Activated naive CD4-positive, alpha-beta T cell treated with anti-CD3 and anti-CD28 coated beads, Interleukin-2, amount 50 U/mL, for 16 hours (primary cell): ENCODE results near the gene MAD1L1.
A peak's percentile ranks its signal among the peaks of the same experiment; 100 is the strongest.

Source experiments
- DNase-seq: peaks from one replicate; pipeline ENCODE4 v3.0.0-alpha.2; 2020

MAD1L1 gene

GRCh38 chr7:2019711-2020511 lies 212.8 kb downstream of the MAD1L1 start:
- DNase-seq, result peak; percentile 46

GRCh38 chr7:2019461-2019710 lies 213.4 kb downstream of the MAD1L1 start:
- DNase-seq, result no peak

- DNase-seq, result peak; percentile 10
Observed at GRCh38 chr7:2018569-2019460, 213.9 kb downstream of the MAD1L1 start.

- DNase-seq, result peak; percentile 5
Observed at GRCh38 chr7:2017914-2018568, 214.7 kb downstream of the MAD1L1 start.

GRCh38 chr7:2017481-2017891 lies 215.3 kb downstream of the MAD1L1 start:
- peak; percentile 2 for DNase-seq

- peak; percentile 8 for DNase-seq
Observed at GRCh38 chr7:2016761-2017480, 215.8 kb downstream of the MAD1L1 start.

- peak; percentile 4 for DNase-seq
Observed at GRCh38 chr7:2016021-2016631, 216.6 kb downstream of the MAD1L1 start.

GRCh38 chr7:2015251-2015871 lies 217.4 kb downstream of the MAD1L1 start:
- DNase-seq, result peak; percentile 4

GRCh38 chr7:2014391-2015241 lies 218.1 kb downstream of the MAD1L1 start:
- peak; percentile 8 for DNase-seq

GRCh38 chr7:2013381-2014311 lies 219.1 kb downstream of the MAD1L1 start:
- DNase-seq, result peak; percentile 9

GRCh38 chr7:2012981-2013380 lies 219.8 kb downstream of the MAD1L1 start:
- peak; percentile 7 for DNase-seq

GRCh38 chr7:2012044-2012900 lies 220.5 kb downstream of the MAD1L1 start:
- DNase-seq, result peak; percentile 2

- peak; percentile 10 for DNase-seq
Observed at GRCh38 chr7:2011266-2012043, 221.3 kb downstream of the MAD1L1 start.

GRCh38 chr7:2010551-2011265 lies 222.0 kb downstream of the MAD1L1 start:
- DNase-seq, result peak; percentile 8

- peak; percentile 8 for DNase-seq
Observed at GRCh38 chr7:2010101-2010500, 222.6 kb downstream of the MAD1L1 start.

GRCh38 chr7:2009541-2010001 lies 223.2 kb downstream of the MAD1L1 start:
- peak; percentile 4 for DNase-seq

- peak; percentile 6 for DNase-seq
Observed at GRCh38 chr7:2008936-2009540, 223.7 kb downstream of the MAD1L1 start.
